Neural cell (in vitro differentiated cells): Measurements from ENCODE around the gene M1AP. TPM values are rescaled to one million over a fixed set of nuclear protein-coding genes. Genes with fewer than 3 reads are reported as not detected.

Experiments
- H2AFZ ChIP-seq: fragments of 200-600, 300-800 bp; sonication (generic), shearing (Covaris generic); 2 replicates; pipeline ENCODE4 v1.6.0; 2014; ENCODE audit warnings: low read depth, mild to moderate bottlenecking, antibody characterized with exemption, low read length, moderate library complexity
- H3F3A ChIP-seq: fragments of 200-600 bp; shearing (Covaris generic); 2 replicates; pipeline ENCODE4 v1.6.1; 2016; ENCODE audit warnings: mild to moderate bottlenecking, moderate library complexity, mixed read lengths, antibody characterized with exemption, low read length; ENCODE audit not compliant: insufficient read depth, poor library complexity, severe bottlenecking
- H3K27ac ChIP-seq: fragments of 200-600, 300-800 bp; sonication (generic), shearing (Covaris generic); 2 replicates; pipeline ENCODE4 v1.5.1; 2014; ENCODE audit warnings: mild to moderate bottlenecking, low read length, moderate library complexity
- H3K27me3 ChIP-seq: fragments of 300-800, 200-600 bp; sonication (generic), shearing (Covaris generic); 2 replicates; pipeline ENCODE4 v1.6.0; 2014; ENCODE audit warnings: mild to moderate bottlenecking, low read depth, low read length, moderate library complexity; ENCODE audit not compliant: insufficient read depth
- H3K36me3 ChIP-seq: fragments of 300-800, 200-600 bp; sonication (generic), shearing (Covaris generic); 2 replicates; pipeline ENCODE4 v1.5.1; 2014; ENCODE audit warnings: mild to moderate bottlenecking, antibody characterized with exemption, low read length, moderate library complexity; ENCODE audit not compliant: insufficient read depth
- H3K4me2 ChIP-seq: fragments of 300-800, 200-600 bp; sonication (generic), shearing (Covaris generic); 2 replicates; pipeline ENCODE4 v1.6.0; 2014; ENCODE audit warnings: mild to moderate bottlenecking, low read length
- H3K4me3 ChIP-seq: fragments of 300-800, 200-600 bp; sonication (generic), shearing (Covaris generic); 2 replicates; pipeline ENCODE4 v1.5.1; 2014; ENCODE audit warnings: mild to moderate bottlenecking, low read length, moderate library complexity
- H3K79me2 ChIP-seq: fragments of 200-600 bp; shearing (Covaris generic); replicated peaks from 2 replicates; pipeline ENCODE4 v1.6.0; 2014; ENCODE audit warnings: mild to moderate bottlenecking, low read length, moderate library complexity; ENCODE audit not compliant: insufficient read depth
- H3K9ac ChIP-seq: fragments of 300-800, 200-600 bp; sonication (generic), shearing (Covaris generic); 2 replicates; pipeline ENCODE4 v1.6.1; 2016; ENCODE audit warnings: mild to moderate bottlenecking, low read length, mixed read lengths
- H3K9me2 ChIP-seq: fragments of 200-600 bp; shearing (Covaris generic); 2 replicates; pipeline ENCODE4 v1.6.1; 2016; ENCODE audit warnings: mild to moderate bottlenecking, low read length, mixed read lengths; ENCODE audit not compliant: insufficient read depth
- H3K9me3 ChIP-seq: fragments of 200-600, 300-800 bp; sonication (generic), shearing (Covaris generic); 2 replicates; pipeline ENCODE4 v1.6.1; 2016; ENCODE audit warnings: mild to moderate bottlenecking, mixed run types, low read length, moderate library complexity, mixed read lengths
- H4K20me1 ChIP-seq: fragments of 200-600 bp; shearing (Covaris generic); 2 replicates; pipeline ENCODE4 v1.6.1; 2016; ENCODE audit warnings: mild to moderate bottlenecking, mixed run types; ENCODE audit not compliant: insufficient read depth
- EP300 ChIP-seq: fragments of 450-650 bp; conservative IDR thresholded peaks from 2 replicates; pipeline ENCODE4 v1.6.1; 2014; ENCODE audit warnings: antibody characterized with exemption, mild to moderate bottlenecking, moderate library complexity; ENCODE audit not compliant: poor library complexity, severe bottlenecking
- EZH2 ChIP-seq: fragments of 200-600, 300-800 bp; shearing (Covaris generic), sonication (generic); IDR thresholded peaks from 2 replicates; pipeline ENCODE4 v1.6.1; 2014; ENCODE audit warnings: antibody characterized with exemption, low read length, borderline replicate concordance, mild to moderate bottlenecking; ENCODE audit not compliant: insufficient read depth, poor library complexity, severe bottlenecking
- MXI1 ChIP-seq: fragments of 450-650 bp; conservative IDR thresholded peaks from 2 replicates; pipeline ENCODE4 v1.6.1; 2014; ENCODE audit warnings: antibody characterized with exemption, mild to moderate bottlenecking; ENCODE audit not compliant: poor library complexity, severe bottlenecking
- POLR2AphosphoS5 ChIP-seq: IDR thresholded peaks from 2 replicates; pipeline ENCODE4 v1.6.1; 2012
- RAD21 ChIP-seq: fragments of 450-650 bp; conservative IDR thresholded peaks from 2 replicates; pipeline ENCODE4 v1.6.1; 2014; ENCODE audit warnings: antibody characterized with exemption, mild to moderate bottlenecking, moderate library complexity
- REST ChIP-seq: IDR thresholded peaks from 2 replicates; pipeline ENCODE4 v1.6.1; 2012; ENCODE audit warnings: borderline replicate concordance
- SMC3 ChIP-seq: fragments of 450-650 bp; conservative IDR thresholded peaks from 2 replicates; pipeline ENCODE4 v1.6.1; 2014; ENCODE audit warnings: antibody characterized with exemption, mild to moderate bottlenecking, moderate library complexity; ENCODE audit not compliant: poor library complexity
- TAF1 ChIP-seq: IDR thresholded peaks from 2 replicates; pipeline ENCODE4 v1.6.1; 2012; ENCODE audit warnings: low read depth
- polyA minus RNA-seq: library from RNA; depleted of rRNA, polyadenylated mRNA; stranded (reverse); fragments of >200 nt; gene quantifications from 2 replicates; pipeline ENCODE4 v1.2.3, GENCODE V29; 2014
- polyA plus RNA-seq: library from polyadenylated mRNA; depleted of rRNA; stranded (reverse); fragments of >200 nt; gene quantifications from 2 replicates; pipeline ENCODE4 v1.2.3, GENCODE V29; 2014
- TF ChIP-seq, protein P1 (sequence below): fragments of 450-650 bp; IDR thresholded peaks from 2 replicates; pipeline ENCODE4 v1.5.1; 2014; ENCODE audit warnings: antibody characterized with exemption, mild to moderate bottlenecking, moderate library complexity; ENCODE audit not compliant: poor library complexity, severe bottlenecking

M1AP gene, protein sequence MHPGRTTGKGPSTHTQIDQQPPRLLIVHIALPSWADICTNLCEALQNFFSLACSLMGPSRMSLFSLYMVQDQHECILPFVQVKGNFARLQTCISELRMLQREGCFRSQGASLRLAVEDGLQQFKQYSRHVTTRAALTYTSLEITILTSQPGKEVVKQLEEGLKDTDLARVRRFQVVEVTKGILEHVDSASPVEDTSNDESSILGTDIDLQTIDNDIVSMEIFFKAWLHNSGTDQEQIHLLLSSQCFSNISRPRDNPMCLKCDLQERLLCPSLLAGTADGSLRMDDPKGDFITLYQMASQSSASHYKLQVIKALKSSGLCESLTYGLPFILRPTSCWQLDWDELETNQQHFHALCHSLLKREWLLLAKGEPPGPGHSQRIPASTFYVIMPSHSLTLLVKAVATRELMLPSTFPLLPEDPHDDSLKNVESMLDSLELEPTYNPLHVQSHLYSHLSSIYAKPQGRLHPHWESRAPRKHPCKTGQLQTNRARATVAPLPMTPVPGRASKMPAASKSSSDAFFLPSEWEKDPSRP
- polyA plus RNA-seq (not detected in 2 replicates), polyA minus RNA-seq (not detected in 2 replicates)

DNA sequence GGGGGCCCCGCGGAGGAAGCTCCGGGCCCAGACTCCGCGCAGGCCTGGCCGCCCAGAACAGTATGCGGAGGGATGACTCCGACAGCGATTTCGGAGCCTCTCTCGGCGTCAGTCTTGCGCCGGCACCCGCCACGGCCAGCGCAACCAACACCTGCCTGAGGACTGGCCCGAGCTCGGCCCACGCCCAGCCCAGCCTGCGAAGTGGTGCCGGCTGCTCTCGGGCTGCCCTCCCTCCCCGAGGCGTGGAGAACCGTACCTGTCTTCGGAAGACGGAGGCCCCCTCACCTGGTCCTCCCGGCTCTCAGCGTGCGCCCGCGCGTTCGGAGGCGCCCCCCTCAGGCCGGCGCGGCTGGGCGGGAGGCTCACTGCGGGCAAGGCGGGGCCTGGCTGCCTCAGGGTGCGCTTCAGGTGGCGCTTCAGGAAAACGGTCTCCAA, at the start of gene M1AP:
Gene M1AP (minus strand): TSS at position 322 of the 435 bp plus-strand sequence. CDS start 8,055 bp downstream, outside the sequence.
- no peak for TF ChIP-seq TAF1
- no peak for TF ChIP-seq SMC3
- TF ChIP-seq REST: no peak
- no peak for TF ChIP-seq EZH2
- TF ChIP-seq RAD21: no peak
- TF ChIP-seq, protein P1, sequence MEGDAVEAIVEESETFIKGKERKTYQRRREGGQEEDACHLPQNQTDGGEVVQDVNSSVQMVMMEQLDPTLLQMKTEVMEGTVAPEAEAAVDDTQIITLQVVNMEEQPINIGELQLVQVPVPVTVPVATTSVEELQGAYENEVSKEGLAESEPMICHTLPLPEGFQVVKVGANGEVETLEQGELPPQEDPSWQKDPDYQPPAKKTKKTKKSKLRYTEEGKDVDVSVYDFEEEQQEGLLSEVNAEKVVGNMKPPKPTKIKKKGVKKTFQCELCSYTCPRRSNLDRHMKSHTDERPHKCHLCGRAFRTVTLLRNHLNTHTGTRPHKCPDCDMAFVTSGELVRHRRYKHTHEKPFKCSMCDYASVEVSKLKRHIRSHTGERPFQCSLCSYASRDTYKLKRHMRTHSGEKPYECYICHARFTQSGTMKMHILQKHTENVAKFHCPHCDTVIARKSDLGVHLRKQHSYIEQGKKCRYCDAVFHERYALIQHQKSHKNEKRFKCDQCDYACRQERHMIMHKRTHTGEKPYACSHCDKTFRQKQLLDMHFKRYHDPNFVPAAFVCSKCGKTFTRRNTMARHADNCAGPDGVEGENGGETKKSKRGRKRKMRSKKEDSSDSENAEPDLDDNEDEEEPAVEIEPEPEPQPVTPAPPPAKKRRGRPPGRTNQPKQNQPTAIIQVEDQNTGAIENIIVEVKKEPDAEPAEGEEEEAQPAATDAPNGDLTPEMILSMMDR: no peak
- TF ChIP-seq POLR2AphosphoS5: no peak
- no peak for TF ChIP-seq EP300
- TF ChIP-seq MXI1: no peak
- Histone ChIP-seq H3K27ac (no peak within 1 kb of the TSS), H3K9me3 (no peaks in the 10 kb centered on the region), H2AFZ (no peak within 1 kb of the TSS), H3K27me3 (peaks cover 7% of the 10 kb centered on the region), H3K4me3 (no peak within 1 kb of the TSS), H3K79me2 (no peaks in the 10 kb centered on the region), H3K4me2 (no peak within 1 kb of the TSS), H3F3A (no peaks in the 10 kb centered on the region), H3K9ac (no peak within 1 kb of the TSS), H3K36me3 (no peaks in the 10 kb centered on the region), H3K9me2 (no peaks in the 10 kb centered on the region), H4K20me1 (no peaks in the 10 kb centered on the region)

- Histone ChIP-seq H3K27ac (no peak overlapping the region), H3K9me2 (no peaks in the 10 kb centered on the region), H3K9ac (no peak overlapping the region), H3K4me3 (no peak overlapping the region), H3K36me3 (no peaks in the 10 kb centered on the region), H2AFZ (no peak overlapping the region), H3K79me2 (no peaks in the 10 kb centered on the region), H3F3A (no peaks in the 10 kb centered on the region), H3K27me3 (no peaks in the 10 kb centered on the region), H3K4me2 (no peak overlapping the region), H3K9me3 (no peaks in the 10 kb centered on the region), H4K20me1 (no peaks in the 10 kb centered on the region)
- TF ChIP-seq EP300 (no peak), TAF1 (no peak), MXI1 (no peak), REST (no peak), POLR2AphosphoS5 (no peak), EZH2 (no peak), SMC3 (no peak)
- TF ChIP-seq, protein P1: no peak
Measured at GRCh38 chr2:74696829-74697228, 48.7 kb upstream of the M1AP start.
